GM23338 (cell line): Measurements from ENCODE around the gene KLHL17. TPM values are rescaled to one million over a fixed set of nuclear protein-coding genes. Genes with fewer than 3 reads are reported as not detected.
A peak's percentile ranks its signal among the peaks of the same experiment; 100 is the strongest.

Experiments used
- ATAC-seq: fragments of 200-7000 bp; cut with Tn5 transposase; 3 replicates; pipeline ENCODE4 v1.9.1; 2020
- DNase-seq: peaks from one replicate; pipeline ENCODE4 v3.0.0-alpha.2; 2015; ENCODE audit warnings: low spot score
- H2AFZ ChIP-seq: fragments of 200-600 bp; sonication (generic); 2 replicates; pipeline ENCODE4 v1.8.0; 2016; ENCODE audit warnings: antibody characterized with exemption, mild to moderate bottlenecking, moderate library complexity
- H3F3A ChIP-seq: fragments of 200-600 bp; sonication (generic); replicated peaks from 2 replicates; pipeline ENCODE4 v1.8.0; 2017; ENCODE audit warnings: antibody characterized with exemption, mixed run types, low read depth
- H3K27ac ChIP-seq: fragments of 200-600 bp; sonication (generic); 2 replicates; pipeline ENCODE4 v1.6.1; 2016; ENCODE audit warnings: low read depth
- H3K27me3 ChIP-seq: fragments of 200-600 bp; sonication (generic); 2 replicates; pipeline ENCODE4 v1.8.0; 2016; ENCODE audit warnings: mild to moderate bottlenecking, mixed run types, moderate library complexity; ENCODE audit not compliant: insufficient read depth
- H3K36me3 ChIP-seq: fragments of 200-600 bp; sonication (generic); 2 replicates; pipeline ENCODE4 v1.8.0; 2016; ENCODE audit warnings: mild to moderate bottlenecking; ENCODE audit not compliant: insufficient read depth
- H3K4me1 ChIP-seq: fragments of 200-600 bp; sonication (generic); 2 replicates; pipeline ENCODE4 v1.8.0; 2016; ENCODE audit warnings: mild to moderate bottlenecking, moderate library complexity; ENCODE audit not compliant: insufficient read depth
- H3K4me2 ChIP-seq: fragments of 200-600 bp; sonication (generic); 2 replicates; pipeline ENCODE4 v1.7.1; 2017; ENCODE audit warnings: mixed run types
- H3K4me3 ChIP-seq: fragments of 200-600 bp; sonication (generic); 2 replicates; pipeline ENCODE4 v1.6.1; 2016; ENCODE audit warnings: mixed run types
- H3K79me2 ChIP-seq: fragments of 200-600 bp; sonication (generic); replicated peaks from 2 replicates; pipeline ENCODE4 v1.8.0; 2017; ENCODE audit warnings: mild to moderate bottlenecking; ENCODE audit not compliant: insufficient read depth
- H3K9me2 ChIP-seq: fragments of 200-600 bp; sonication (generic); 2 replicates; pipeline ENCODE4 v1.8.0; 2017; ENCODE audit not compliant: insufficient read depth
- H4K20me1 ChIP-seq: fragments of 200-600 bp; sonication (generic); replicated peaks from 2 replicates; pipeline ENCODE4 v1.8.0; 2017; ENCODE audit warnings: mild to moderate bottlenecking; ENCODE audit not compliant: insufficient read depth
- H3K27ac Mint-ChIP-seq: 2 replicates; pipeline ENCODE4 v1.8.0; 2020; ENCODE audit warnings: inconsistent platforms, mild to moderate bottlenecking, moderate library complexity, mixed read lengths
- H3K27me3 Mint-ChIP-seq: 3 replicates; pipeline ENCODE4 v1.8.0; 2022; ENCODE audit warnings: low read depth, mild to moderate bottlenecking, moderate library complexity, mixed read lengths, inconsistent platforms; ENCODE audit not compliant: insufficient read depth, poor library complexity
- H3K36me3 Mint-ChIP-seq: 3 replicates; pipeline ENCODE4 v1.8.0; 2021; ENCODE audit warnings: low read depth, mild to moderate bottlenecking, inconsistent platforms, moderate library complexity, mixed read lengths
- H3K4me1 Mint-ChIP-seq: 3 replicates; pipeline ENCODE4 v1.8.0; 2020; ENCODE audit warnings: mild to moderate bottlenecking, inconsistent platforms, mixed read lengths
- H3K4me3 Mint-ChIP-seq: 3 replicates; pipeline ENCODE4 v1.8.0; 2021; ENCODE audit warnings: moderate library complexity, mild to moderate bottlenecking, inconsistent platforms, mixed read lengths
- H3K9me3 Mint-ChIP-seq: 3 replicates; pipeline ENCODE4 v1.8.0; 2020; ENCODE audit warnings: moderate library complexity, mild to moderate bottlenecking, inconsistent platforms, mixed read lengths
- STAT1 ChIP-seq: IDR thresholded peaks from one replicate; pipeline ENCODE4 v1.6.1; 2016; ENCODE audit warnings: antibody characterized with exemption; ENCODE audit not compliant: unreplicated experiment
- polyA plus RNA-seq: library from polyadenylated mRNA; unstranded; fragments of >200 nt; fragmentation: Nextera tagmentation; extraction: Ambion mirVana; gene quantifications from 2 replicates; pipeline ENCODE4 v1.2.1, GENCODE V29; 2016
- total RNA-seq: library from RNA; depleted of rRNA; stranded (reverse); fragments of >200 nt; shearing (Covaris generic); gene quantifications from 2 replicates; pipeline ENCODE4 v1.2.3, GENCODE V29; 2014
- TF ChIP-seq, protein P1 (sequence below), 2 experiments: fragments of 200-600 bp in 1 of 2; sonication (generic) in 1 of 2; conservative IDR thresholded peaks; 2 replicates each; pipeline versions ENCODE4 v1.5.1 to v1.6.1; 2016 to 2017; ENCODE audit warnings: antibody characterized with exemption in 2 of 2, low read depth in 2 of 2, mild to moderate bottlenecking in 2 of 2, moderate library complexity in 1 of 2
- TF ChIP-seq, protein P2 (sequence below): IDR thresholded peaks from one replicate; pipeline ENCODE4 v1.6.1; 2018; ENCODE audit warnings: antibody characterized with exemption; ENCODE audit not compliant: unreplicated experiment
- TF ChIP-seq, protein P3 (sequence below): fragments of 250-450 bp; sonication (Bioruptor Pico); IDR thresholded peaks from 2 replicates; pipeline ENCODE4 v1.5.0; 2020; ENCODE audit warnings: mild to moderate bottlenecking, moderate library complexity

The KLHL17 gene
- total and polyA plus RNA-seq, 2 experiments from 2014 or later = 16.5 to 37.1 TPM

- no peaks in the 10 kb centered on the region; the same call in 1 of the 2 replicates for H3K4me1 ChIP-seq
- no peak overlapping the region for H3K4me3 Mint-ChIP-seq
- H3K79me2 ChIP-seq = no peaks in the 10 kb centered on the region
- no peak for DNase-seq
- ATAC-seq = no peak
- no peak overlapping the region for H2AFZ ChIP-seq
- TF ChIP-seq, protein P1, sequence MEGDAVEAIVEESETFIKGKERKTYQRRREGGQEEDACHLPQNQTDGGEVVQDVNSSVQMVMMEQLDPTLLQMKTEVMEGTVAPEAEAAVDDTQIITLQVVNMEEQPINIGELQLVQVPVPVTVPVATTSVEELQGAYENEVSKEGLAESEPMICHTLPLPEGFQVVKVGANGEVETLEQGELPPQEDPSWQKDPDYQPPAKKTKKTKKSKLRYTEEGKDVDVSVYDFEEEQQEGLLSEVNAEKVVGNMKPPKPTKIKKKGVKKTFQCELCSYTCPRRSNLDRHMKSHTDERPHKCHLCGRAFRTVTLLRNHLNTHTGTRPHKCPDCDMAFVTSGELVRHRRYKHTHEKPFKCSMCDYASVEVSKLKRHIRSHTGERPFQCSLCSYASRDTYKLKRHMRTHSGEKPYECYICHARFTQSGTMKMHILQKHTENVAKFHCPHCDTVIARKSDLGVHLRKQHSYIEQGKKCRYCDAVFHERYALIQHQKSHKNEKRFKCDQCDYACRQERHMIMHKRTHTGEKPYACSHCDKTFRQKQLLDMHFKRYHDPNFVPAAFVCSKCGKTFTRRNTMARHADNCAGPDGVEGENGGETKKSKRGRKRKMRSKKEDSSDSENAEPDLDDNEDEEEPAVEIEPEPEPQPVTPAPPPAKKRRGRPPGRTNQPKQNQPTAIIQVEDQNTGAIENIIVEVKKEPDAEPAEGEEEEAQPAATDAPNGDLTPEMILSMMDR (conservative IDR thresholded peaks at IDR 0.05; ENCODE audit: low read depth in 2 of 2) = 0 out of 4 replicates have a peak, but pooled peaks of 1 of the 2 experiments have one; percentile 6
- no peak for TF ChIP-seq STAT1
- TF ChIP-seq, protein P2, sequence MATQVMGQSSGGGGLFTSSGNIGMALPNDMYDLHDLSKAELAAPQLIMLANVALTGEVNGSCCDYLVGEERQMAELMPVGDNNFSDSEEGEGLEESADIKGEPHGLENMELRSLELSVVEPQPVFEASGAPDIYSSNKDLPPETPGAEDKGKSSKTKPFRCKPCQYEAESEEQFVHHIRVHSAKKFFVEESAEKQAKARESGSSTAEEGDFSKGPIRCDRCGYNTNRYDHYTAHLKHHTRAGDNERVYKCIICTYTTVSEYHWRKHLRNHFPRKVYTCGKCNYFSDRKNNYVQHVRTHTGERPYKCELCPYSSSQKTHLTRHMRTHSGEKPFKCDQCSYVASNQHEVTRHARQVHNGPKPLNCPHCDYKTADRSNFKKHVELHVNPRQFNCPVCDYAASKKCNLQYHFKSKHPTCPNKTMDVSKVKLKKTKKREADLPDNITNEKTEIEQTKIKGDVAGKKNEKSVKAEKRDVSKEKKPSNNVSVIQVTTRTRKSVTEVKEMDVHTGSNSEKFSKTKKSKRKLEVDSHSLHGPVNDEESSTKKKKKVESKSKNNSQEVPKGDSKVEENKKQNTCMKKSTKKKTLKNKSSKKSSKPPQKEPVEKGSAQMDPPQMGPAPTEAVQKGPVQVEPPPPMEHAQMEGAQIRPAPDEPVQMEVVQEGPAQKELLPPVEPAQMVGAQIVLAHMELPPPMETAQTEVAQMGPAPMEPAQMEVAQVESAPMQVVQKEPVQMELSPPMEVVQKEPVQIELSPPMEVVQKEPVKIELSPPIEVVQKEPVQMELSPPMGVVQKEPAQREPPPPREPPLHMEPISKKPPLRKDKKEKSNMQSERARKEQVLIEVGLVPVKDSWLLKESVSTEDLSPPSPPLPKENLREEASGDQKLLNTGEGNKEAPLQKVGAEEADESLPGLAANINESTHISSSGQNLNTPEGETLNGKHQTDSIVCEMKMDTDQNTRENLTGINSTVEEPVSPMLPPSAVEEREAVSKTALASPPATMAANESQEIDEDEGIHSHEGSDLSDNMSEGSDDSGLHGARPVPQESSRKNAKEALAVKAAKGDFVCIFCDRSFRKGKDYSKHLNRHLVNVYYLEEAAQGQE = no peak
- no peaks in the 10 kb centered on the region for H3K9me2 ChIP-seq
- peaks cover 8% of the 10 kb centered on the region for H3K27me3 ChIP-seq
- no peaks in the 10 kb centered on the region for H3K36me3 ChIP-seq
- H3K4me2 ChIP-seq = no peak overlapping the region
- peaks cover 5% of the 10 kb centered on the region for H3K36me3 Mint-ChIP-seq
- no peaks in the 10 kb centered on the region for H3F3A ChIP-seq
- no peak overlapping the region for H3K4me3 ChIP-seq
- no peak overlapping the region for H3K27ac ChIP-seq
- H3K27me3 Mint-ChIP-seq = peaks cover 29% of the 10 kb centered on the region
- H3K9me3 Mint-ChIP-seq = peaks cover 5% of the 10 kb centered on the region
- no peaks in the 10 kb centered on the region for H4K20me1 ChIP-seq
- no peak overlapping the region for H3K27ac Mint-ChIP-seq
- H3K4me1 Mint-ChIP-seq = peaks cover 4% of the 10 kb centered on the region
These were observed 18.7 kb downstream of the KLHL17 start for GRCh38 chr1:978835-979743.

DNA sequence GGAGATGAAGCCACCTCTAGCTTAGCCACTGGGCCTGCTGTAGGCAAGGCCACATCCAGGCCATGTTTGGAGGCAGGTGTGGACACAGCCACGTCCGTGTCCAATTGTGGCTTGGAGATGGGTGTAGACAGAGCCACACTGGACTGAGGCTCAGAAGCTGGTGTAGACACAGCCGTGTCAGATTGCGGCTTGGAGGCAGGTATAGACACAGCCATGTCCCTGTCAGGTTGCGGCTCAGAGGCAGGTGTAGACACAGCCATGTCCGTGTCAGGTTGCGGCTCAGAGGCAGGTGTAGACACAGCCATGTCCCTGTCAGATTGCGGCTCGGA, 19.3 kb downstream of the KLHL17 start:
- no peaks in the 10 kb centered on the region for H3K36me3 ChIP-seq
- no peak overlapping the region for H3K4me3 ChIP-seq
- no peak for ATAC-seq
- H2AFZ ChIP-seq = no peak overlapping the region
- no peaks in the 10 kb centered on the region for H3F3A ChIP-seq
- peaks cover 31% of the 10 kb centered on the region for H3K27me3 Mint-ChIP-seq
- DNase-seq = no peak
- H3K27ac ChIP-seq = no peak overlapping the region
- H3K4me1 ChIP-seq = no peaks in the 10 kb centered on the region; the same call in 1 of the 2 replicates
- H3K36me3 Mint-ChIP-seq = peaks cover 5% of the 10 kb centered on the region
- no peaks in the 10 kb centered on the region for H3K9me2 ChIP-seq
- peaks cover 5% of the 10 kb centered on the region for H3K9me3 Mint-ChIP-seq
- peaks cover 4% of the 10 kb centered on the region for H3K4me1 Mint-ChIP-seq
- peaks cover 10% of the 10 kb centered on the region for H3K27me3 ChIP-seq
- no peak overlapping the region for H3K27ac Mint-ChIP-seq
- H4K20me1 ChIP-seq = no peaks in the 10 kb centered on the region
- no peak overlapping the region for H3K4me2 ChIP-seq
- H3K4me3 Mint-ChIP-seq = no peak overlapping the region
- H3K79me2 ChIP-seq = no peaks in the 10 kb centered on the region
- TF ChIP-seq, protein P3, sequence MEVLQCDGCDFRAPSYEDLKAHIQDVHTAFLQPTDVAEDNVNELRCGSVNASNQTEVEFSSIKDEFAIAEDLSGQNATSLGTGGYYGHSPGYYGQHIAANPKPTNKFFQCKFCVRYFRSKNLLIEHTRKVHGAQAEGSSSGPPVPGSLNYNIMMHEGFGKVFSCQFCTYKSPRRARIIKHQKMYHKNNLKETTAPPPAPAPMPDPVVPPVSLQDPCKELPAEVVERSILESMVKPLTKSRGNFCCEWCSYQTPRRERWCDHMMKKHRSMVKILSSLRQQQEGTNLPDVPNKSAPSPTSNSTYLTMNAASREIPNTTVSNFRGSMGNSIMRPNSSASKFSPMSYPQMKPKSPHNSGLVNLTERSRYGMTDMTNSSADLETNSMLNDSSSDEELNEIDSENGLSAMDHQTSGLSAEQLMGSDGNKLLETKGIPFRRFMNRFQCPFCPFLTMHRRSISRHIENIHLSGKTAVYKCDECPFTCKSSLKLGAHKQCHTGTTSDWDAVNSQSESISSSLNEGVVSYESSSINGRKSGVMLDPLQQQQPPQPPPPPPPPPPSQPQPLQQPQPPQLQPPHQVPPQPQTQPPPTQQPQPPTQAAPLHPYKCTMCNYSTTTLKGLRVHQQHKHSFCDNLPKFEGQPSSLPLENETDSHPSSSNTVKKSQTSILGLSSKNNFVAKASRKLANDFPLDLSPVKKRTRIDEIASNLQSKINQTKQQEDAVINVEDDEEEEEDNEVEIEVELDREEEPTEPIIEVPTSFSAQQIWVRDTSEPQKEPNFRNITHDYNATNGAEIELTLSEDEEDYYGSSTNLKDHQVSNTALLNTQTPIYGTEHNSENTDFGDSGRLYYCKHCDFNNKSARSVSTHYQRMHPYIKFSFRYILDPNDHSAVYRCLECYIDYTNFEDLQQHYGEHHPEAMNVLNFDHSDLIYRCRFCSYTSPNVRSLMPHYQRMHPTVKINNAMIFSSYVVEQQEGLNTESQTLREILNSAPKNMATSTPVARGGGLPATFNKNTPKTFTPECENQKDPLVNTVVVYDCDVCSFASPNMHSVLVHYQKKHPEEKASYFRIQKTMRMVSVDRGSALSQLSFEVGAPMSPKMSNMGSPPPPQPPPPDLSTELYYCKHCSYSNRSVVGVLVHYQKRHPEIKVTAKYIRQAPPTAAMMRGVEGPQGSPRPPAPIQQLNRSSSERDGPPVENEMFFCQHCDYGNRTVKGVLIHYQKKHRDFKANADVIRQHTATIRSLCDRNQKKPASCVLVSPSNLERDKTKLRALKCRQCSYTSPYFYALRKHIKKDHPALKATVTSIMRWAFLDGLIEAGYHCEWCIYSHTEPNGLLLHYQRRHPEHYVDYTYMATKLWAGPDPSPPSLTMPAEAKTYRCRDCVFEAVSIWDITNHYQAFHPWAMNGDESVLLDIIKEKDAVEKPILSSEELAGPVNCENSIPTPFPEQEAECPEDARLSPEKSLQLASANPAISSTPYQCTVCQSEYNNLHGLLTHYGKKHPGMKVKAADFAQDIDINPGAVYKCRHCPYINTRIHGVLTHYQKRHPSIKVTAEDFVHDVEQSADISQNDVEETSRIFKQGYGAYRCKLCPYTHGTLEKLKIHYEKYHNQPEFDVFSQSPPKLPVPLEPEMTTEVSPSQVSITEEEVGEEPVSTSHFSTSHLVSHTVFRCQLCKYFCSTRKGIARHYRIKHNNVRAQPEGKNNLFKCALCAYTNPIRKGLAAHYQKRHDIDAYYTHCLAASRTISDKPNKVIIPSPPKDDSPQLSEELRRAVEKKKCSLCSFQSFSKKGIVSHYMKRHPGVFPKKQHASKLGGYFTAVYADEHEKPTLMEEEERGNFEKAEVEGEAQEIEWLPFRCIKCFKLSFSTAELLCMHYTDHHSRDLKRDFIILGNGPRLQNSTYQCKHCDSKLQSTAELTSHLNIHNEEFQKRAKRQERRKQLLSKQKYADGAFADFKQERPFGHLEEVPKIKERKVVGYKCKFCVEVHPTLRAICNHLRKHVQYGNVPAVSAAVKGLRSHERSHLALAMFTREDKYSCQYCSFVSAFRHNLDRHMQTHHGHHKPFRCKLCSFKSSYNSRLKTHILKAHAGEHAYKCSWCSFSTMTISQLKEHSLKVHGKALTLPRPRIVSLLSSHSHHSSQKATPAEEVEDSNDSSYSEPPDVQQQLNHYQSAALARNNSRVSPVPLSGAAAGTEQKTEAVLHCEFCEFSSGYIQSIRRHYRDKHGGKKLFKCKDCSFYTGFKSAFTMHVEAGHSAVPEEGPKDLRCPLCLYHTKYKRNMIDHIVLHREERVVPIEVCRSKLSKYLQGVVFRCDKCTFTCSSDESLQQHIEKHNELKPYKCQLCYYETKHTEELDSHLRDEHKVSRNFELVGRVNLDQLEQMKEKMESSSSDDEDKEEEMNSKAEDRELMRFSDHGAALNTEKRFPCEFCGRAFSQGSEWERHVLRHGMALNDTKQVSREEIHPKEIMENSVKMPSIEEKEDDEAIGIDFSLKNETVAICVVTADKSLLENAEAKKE (CRISPR knock-in tag) = no peak
- TF ChIP-seq, protein P1 (conservative IDR thresholded peaks at IDR 0.05; ENCODE audit: low read depth in 2 of 2) = no peak
